MM.1S (cell line): ENCODE data around the gene TENM4.

Experiments used
- DNase-seq: peaks from one replicate; pipeline ENCODE4 v3.0.0-alpha.2; 2015
- H2AFZ ChIP-seq: fragments of 300-600 bp; sonication (generic); 2 replicates; pipeline ENCODE4 v1.6.0; 2016; ENCODE audit warnings: antibody characterized with exemption, low read length
- H3F3A ChIP-seq: fragments of 300-600 bp; sonication (generic); 2 replicates; pipeline ENCODE4 v1.6.1; 2016; ENCODE audit warnings: mild to moderate bottlenecking, antibody characterized with exemption, low read length, moderate library complexity, mixed read lengths; ENCODE audit not compliant: insufficient read depth
- H3K27ac ChIP-seq: fragments of 300-600 bp; sonication (generic); 2 replicates; pipeline ENCODE4 v1.5.1; 2016; ENCODE audit warnings: mild to moderate bottlenecking, low read length
- H3K27me3 ChIP-seq: fragments of 300-600 bp; sonication (generic); replicated peaks from 2 replicates; pipeline ENCODE4 v1.6.0; 2016; ENCODE audit warnings: low read length; ENCODE audit not compliant: insufficient read depth
- H3K36me3 ChIP-seq: fragments of 300-600 bp; sonication (generic); replicated peaks from 2 replicates; pipeline ENCODE4 v1.6.1; 2016; ENCODE audit warnings: mild to moderate bottlenecking, low read length, mixed read lengths; ENCODE audit not compliant: insufficient read depth
- H3K4me1 ChIP-seq: fragments of 300-600 bp; sonication (generic); 2 replicates; pipeline ENCODE4 v1.6.1; 2016; ENCODE audit warnings: low read length, mixed read lengths
- H3K4me2 ChIP-seq: fragments of 300-600 bp; sonication (generic); 2 replicates; pipeline ENCODE4 v1.6.0; 2016; ENCODE audit warnings: low read depth, low read length
- H3K4me3 ChIP-seq: fragments of 300-600 bp; sonication (generic); 2 replicates; pipeline ENCODE4 v1.5.1; 2016; ENCODE audit warnings: low read length, mixed read lengths
- H3K79me2 ChIP-seq: fragments of 300-600 bp; sonication (generic); 2 replicates; pipeline ENCODE4 v1.6.1; 2016; ENCODE audit warnings: mixed run types, low read length, mixed read lengths
- H3K9ac ChIP-seq: fragments of 300-600 bp; sonication (generic); 2 replicates; pipeline ENCODE4 v1.6.1; 2016; ENCODE audit warnings: low read length, mixed read lengths
- H3K9me2 ChIP-seq: fragments of 300-600 bp; sonication (generic); replicated peaks from 2 replicates; pipeline ENCODE4 v1.6.1; 2016; ENCODE audit warnings: mild to moderate bottlenecking, low read length, mixed read lengths; ENCODE audit not compliant: insufficient read depth
- H3K9me3 ChIP-seq: fragments of 300-600 bp; sonication (generic); replicated peaks from 2 replicates; pipeline ENCODE4 v1.6.1; 2016; ENCODE audit warnings: mild to moderate bottlenecking, low read length, mixed read lengths; ENCODE audit not compliant: insufficient read depth
- H4K20me1 ChIP-seq: fragments of 300-600 bp; sonication (generic); 2 replicates; pipeline ENCODE4 v1.6.1; 2016; ENCODE audit warnings: mild to moderate bottlenecking, low read length, moderate library complexity, mixed read lengths; ENCODE audit not compliant: insufficient read depth
- CTCF ChIP-seq: fragments of 300-600 bp; sonication (generic); IDR thresholded peaks from 2 replicates; pipeline ENCODE4 v1.5.1; 2016; ENCODE audit warnings: antibody characterized with exemption, low read length, mixed read lengths
- EZH2 ChIP-seq: fragments of 300-600 bp; sonication (generic); optimal IDR thresholded peaks from 2 replicates; pipeline ENCODE3; 2017; ENCODE audit warnings: low read depth, mild to moderate bottlenecking, antibody characterized with exemption, low read length, mixed read lengths
- EZH2phosphoT487 ChIP-seq: fragments of 300-600 bp; sonication (generic); IDR thresholded peaks from 2 replicates; pipeline ENCODE4 v1.6.1; 2018; ENCODE audit warnings: antibody characterized with exemption, low read length

TENM4 gene

GRCh38 chr11:78753297-78753696 lies 687.5 kb downstream of the TENM4 start:
- Histone ChIP-seq H3K4me3 (no peak overlapping the region), H3F3A (no peaks in the 10 kb centered on the region), H3K9ac (no peak overlapping the region), H4K20me1 (no peaks in the 10 kb centered on the region), H3K9me3 (no peaks in the 10 kb centered on the region), H3K9me2 (no peaks in the 10 kb centered on the region), H3K27ac (no peak overlapping the region), H3K79me2 (no peaks in the 10 kb centered on the region), H2AFZ (no peak overlapping the region), H3K27me3 (no peaks in the 10 kb centered on the region), H3K4me1 (no peaks in the 10 kb centered on the region), H3K4me2 (no peak overlapping the region), H3K36me3 (no peaks in the 10 kb centered on the region)
- TF ChIP-seq CTCF, result no peak
- no peak for TF ChIP-seq EZH2phosphoT487
- TF ChIP-seq EZH2, result no peak
- no peak for DNase-seq

- Histone ChIP-seq H3K9me2 (no peaks in the 10 kb centered on the region), H3K4me1 (no peaks in the 10 kb centered on the region), H3K4me2 (no peak overlapping the region), H4K20me1 (no peaks in the 10 kb centered on the region), H3K36me3 (no peaks in the 10 kb centered on the region), H3K4me3 (no peak overlapping the region), H3K27ac (no peak overlapping the region), H3K9me3 (no peaks in the 10 kb centered on the region), H2AFZ (no peak overlapping the region), H3K79me2 (no peaks in the 10 kb centered on the region), H3K27me3 (no peaks in the 10 kb centered on the region), H3F3A (no peaks in the 10 kb centered on the region), H3K9ac (no peak overlapping the region)
- DNase-seq, result no peak
- TF ChIP-seq EZH2phosphoT487 (no peak), EZH2 (no peak), CTCF (no peak)
Observed at GRCh38 chr11:78752494-78752893, 688.3 kb downstream of the TENM4 start.

GRCh38 chr11:78748918-78749690 lies 691.7 kb downstream of the TENM4 start:
- no peaks in the 10 kb centered on the region for H3K4me1 ChIP-seq

More at GRCh38 chr11:78748918-78749690, 691.7 kb downstream of the TENM4 start:
- no peak for TF ChIP-seq CTCF
- TF ChIP-seq EZH2phosphoT487, result no peak
- no peak for TF ChIP-seq EZH2
- H3K9me3 ChIP-seq, result no peaks in the 10 kb centered on the region
- no peak overlapping the region for H3K4me3 ChIP-seq
- H3K27me3 ChIP-seq, result no peaks in the 10 kb centered on the region
- H3K4me2 ChIP-seq, result no peak overlapping the region
- H3F3A ChIP-seq, result no peaks in the 10 kb centered on the region
- no peaks in the 10 kb centered on the region for H3K36me3 ChIP-seq
- no peak overlapping the region for H2AFZ ChIP-seq
- H3K27ac ChIP-seq, result no peak overlapping the region
- H3K9me2 ChIP-seq, result no peaks in the 10 kb centered on the region
- no peaks in the 10 kb centered on the region for H3K79me2 ChIP-seq
- no peak overlapping the region for H3K9ac ChIP-seq
- DNase-seq, result no peak
- H4K20me1 ChIP-seq, result no peaks in the 10 kb centered on the region
